C4-2B (cell line): ENCODE results near the gene CHTF18.

Experiments used
- H3K27ac ChIP-seq: fragments of 450-650 bp; 2 replicates; pipeline ENCODE4 v1.5.1; 2017
- CTCF ChIP-seq: fragments of 450-650 bp; conservative IDR thresholded peaks from 2 replicates; pipeline ENCODE4 v1.5.1; 2017; ENCODE audit warnings: mild to moderate bottlenecking
- ZFX ChIP-seq: fragments of 450-650 bp; IDR thresholded peaks from 2 replicates; pipeline ENCODE4 v1.6.1; 2017

CHTF18 gene

GRCh38 chr16:780296-780695 lies 8.1 kb upstream of the CHTF18 start:
- no peak for TF ChIP-seq CTCF
- no peak for TF ChIP-seq ZFX
- no peak overlapping the region for H3K27ac ChIP-seq

GRCh38 chr16:781346-782010 lies 6.9 kb upstream of the CHTF18 start:
- H3K27ac ChIP-seq = no peak overlapping the region
- TF ChIP-seq CTCF = no peak

GRCh38 chr16:782258-782657 lies 6.2 kb upstream of the CHTF18 start:
- TF ChIP-seq CTCF (no peak), ZFX (no peak)
- H3K27ac ChIP-seq = no peak overlapping the region

GRCh38 chr16:782766-783403 lies 5.5 kb upstream of the CHTF18 start:
- H3K27ac ChIP-seq = no peak overlapping the region
- TF ChIP-seq CTCF (no peak), ZFX (no peak)

- TF ChIP-seq CTCF (no peak), ZFX (no peak)
Measured at GRCh38 chr16:783404-784161, 4.8 kb upstream of the CHTF18 start.

GRCh38 chr16:784431-784830 lies 4.0 kb upstream of the CHTF18 start:
- H3K27ac ChIP-seq = no peak overlapping the region
- TF ChIP-seq ZFX = no peak
- no peak for TF ChIP-seq CTCF

More at GRCh38 chr16:783404-784161, 4.8 kb upstream of the CHTF18 start:
- H3K27ac ChIP-seq = no peak overlapping the region
